Fibroblast of skin of scalp (primary cell): ENCODE measurements around the gene USP36.
A peak's percentile ranks its signal among the peaks of the same experiment; 100 is the strongest.

Source experiments
- DNase-seq: peaks from one replicate; pipeline ENCODE4 v3.0.0-alpha.2; 2013

Gene USP36

GRCh38 chr17:78815696-78816095 is 24.9 kb downstream of the USP36 start:
- DNase-seq: no peak

- no peak for DNase-seq
Measured at GRCh38 chr17:78812855-78813254, 27.8 kb downstream of the USP36 start.

- DNase-seq: no peak
Measured at GRCh38 chr17:78808163-78808562, 32.5 kb downstream of the USP36 start.

- no peak for DNase-seq
Measured at GRCh38 chr17:78806451-78806850, 34.2 kb downstream of the USP36 start.

GRCh38 chr17:78805301-78805700 is 35.3 kb downstream of the USP36 start:
- DNase-seq: no peak

- DNase-seq: no peak
Measured at GRCh38 chr17:78804777-78805176, 35.8 kb downstream of the USP36 start.

GRCh38 chr17:78803186-78803845 is 37.3 kb downstream of the USP36 start:
- DNase-seq: no peak

- DNase-seq: no peak
Measured at GRCh38 chr17:78802459-78802858, 38.2 kb downstream of the USP36 start.

- no peak for DNase-seq
Measured at GRCh38 chr17:78802008-78802407, 38.6 kb downstream of the USP36 start.

GRCh38 chr17:78800132-78800931 is 40.3 kb downstream of the USP36 start:
- DNase-seq: no peak

- peak; percentile 27 for DNase-seq
Measured at GRCh38 chr17:78798695-78799559, 41.7 kb downstream of the USP36 start.

GRCh38 chr17:78797691-78798585 is 42.7 kb downstream of the USP36 start:
- no peak for DNase-seq

GRCh38 chr17:78797213-78797612 is 43.4 kb downstream of the USP36 start:
- no peak for DNase-seq

GRCh38 chr17:78796517-78796900 is 44.1 kb downstream of the USP36 start:
- DNase-seq: no peak

- DNase-seq: no peak
Measured at GRCh38 chr17:78795861-78796516, 44.6 kb downstream of the USP36 start.

- DNase-seq: no peak
Measured at GRCh38 chr17:78794864-78795640, 45.6 kb downstream of the USP36 start.

- no peak for DNase-seq
Measured at GRCh38 chr17:78794399-78794798, 46.2 kb downstream of the USP36 start.

- no peak for DNase-seq
Measured at GRCh38 chr17:78793968-78794367, 46.6 kb downstream of the USP36 start.

GRCh38 chr17:78793415-78793814 is 47.2 kb downstream of the USP36 start:
- DNase-seq: no peak

- DNase-seq: no peak
Measured at GRCh38 chr17:78791840-78792709, 48.5 kb downstream of the USP36 start.
